Loucy (cell line): ENCODE data around the gene LAMP1.

Experiments used
- CTCF ChIP-seq: fragments of 200-600 bp; sonication (generic); conservative IDR thresholded peaks from 2 replicates; pipeline ENCODE4 v1.5.1; 2014; ENCODE audit warnings: mild to moderate bottlenecking, antibody characterized with exemption, low read length
- EZH2phosphoT487 ChIP-seq: fragments of 200-600 bp; IDR thresholded peaks from 2 replicates; pipeline ENCODE4 v1.6.1; 2018; ENCODE audit warnings: antibody characterized with exemption, mild to moderate bottlenecking, moderate library complexity, borderline replicate concordance

GRCh38 chr13:113358653-113359190 lies 61.7 kb downstream of the LAMP1 start:
- no peak for TF ChIP-seq CTCF
- no peak for TF ChIP-seq EZH2phosphoT487
